GM18505 (cell line): ENCODE data around the gene ASNSD1.

Source experiments
- ATAC-seq: cut with Tn5 transposase; IDR thresholded peaks from one replicate; pipeline ENCODE4 v1.9.1; 2021; ENCODE audit not compliant: unreplicated experiment
- POLR2A ChIP-seq: IDR thresholded peaks from 4 replicates; pipeline ENCODE4 v1.6.1; 2011; ENCODE audit warnings: borderline replicate concordance; ENCODE audit not compliant: insufficient read depth, insufficient read length; ENCODE audit errors: extremely low read depth

Gene ASNSD1

GRCh38 chr2:189661148-189661956, at the start of gene ASNSD1:
ASNSD1 (plus strand) TSS chr2:189661459; CDS start chr2:189666133, 4,674 bp downstream.
- TF ChIP-seq POLR2A = peak; percentile 96
- peak; percentile 89 for ATAC-seq

GRCh38 chr2:189613077-189613636, 48.1 kb upstream of the ASNSD1 start:
- no peak for ATAC-seq
- TF ChIP-seq POLR2A = no peak

- no peak for TF ChIP-seq POLR2A
- ATAC-seq = no peak
Measured at GRCh38 chr2:189613650-189614420, 47.4 kb upstream of the ASNSD1 start.

- no peak for TF ChIP-seq POLR2A
- ATAC-seq = no peak
Measured at GRCh38 chr2:189614585-189614984, 46.7 kb upstream of the ASNSD1 start.

- ATAC-seq = no peak
- TF ChIP-seq POLR2A = no peak
Measured at GRCh38 chr2:189618197-189618596, 43.1 kb upstream of the ASNSD1 start.

GRCh38 chr2:189621781-189622180, 39.5 kb upstream of the ASNSD1 start:
- no peak for TF ChIP-seq POLR2A
- no peak for ATAC-seq

- no peak for ATAC-seq
- no peak for TF ChIP-seq POLR2A
Measured at GRCh38 chr2:189623049-189623448, 38.2 kb upstream of the ASNSD1 start.

GRCh38 chr2:189624648-189625355, 36.5 kb upstream of the ASNSD1 start:
- TF ChIP-seq POLR2A = no peak
- ATAC-seq = no peak

GRCh38 chr2:189625636-189626035, 35.6 kb upstream of the ASNSD1 start:
- ATAC-seq = no peak
- TF ChIP-seq POLR2A = no peak

GRCh38 chr2:189627789-189628188, 33.5 kb upstream of the ASNSD1 start:
- no peak for TF ChIP-seq POLR2A
- no peak for ATAC-seq

- ATAC-seq = no peak
- no peak for TF ChIP-seq POLR2A
Measured at GRCh38 chr2:189628817-189629530, 32.3 kb upstream of the ASNSD1 start.
